Stimulated activated CD4-positive, alpha-beta T cell treated with anti-CD3 and anti-CD28 coated beads, Interleukin-2, amount 100 ng/mL, for 48 hours (primary cell): ENCODE measurements around the gene RMC1.
A peak's percentile ranks its signal among the peaks of the same experiment; 100 is the strongest.
"Not testable (repeated sequence)": the region's sequence is repeated elsewhere in the genome, so short reads cannot be mapped to it uniquely, and the experiment has no call there.

Experiments used
- DNase-seq, 2 donors: peaks; one replicate each; pipeline ENCODE4 v3.0.0-alpha.2; 2020

RMC1 gene

DNA sequence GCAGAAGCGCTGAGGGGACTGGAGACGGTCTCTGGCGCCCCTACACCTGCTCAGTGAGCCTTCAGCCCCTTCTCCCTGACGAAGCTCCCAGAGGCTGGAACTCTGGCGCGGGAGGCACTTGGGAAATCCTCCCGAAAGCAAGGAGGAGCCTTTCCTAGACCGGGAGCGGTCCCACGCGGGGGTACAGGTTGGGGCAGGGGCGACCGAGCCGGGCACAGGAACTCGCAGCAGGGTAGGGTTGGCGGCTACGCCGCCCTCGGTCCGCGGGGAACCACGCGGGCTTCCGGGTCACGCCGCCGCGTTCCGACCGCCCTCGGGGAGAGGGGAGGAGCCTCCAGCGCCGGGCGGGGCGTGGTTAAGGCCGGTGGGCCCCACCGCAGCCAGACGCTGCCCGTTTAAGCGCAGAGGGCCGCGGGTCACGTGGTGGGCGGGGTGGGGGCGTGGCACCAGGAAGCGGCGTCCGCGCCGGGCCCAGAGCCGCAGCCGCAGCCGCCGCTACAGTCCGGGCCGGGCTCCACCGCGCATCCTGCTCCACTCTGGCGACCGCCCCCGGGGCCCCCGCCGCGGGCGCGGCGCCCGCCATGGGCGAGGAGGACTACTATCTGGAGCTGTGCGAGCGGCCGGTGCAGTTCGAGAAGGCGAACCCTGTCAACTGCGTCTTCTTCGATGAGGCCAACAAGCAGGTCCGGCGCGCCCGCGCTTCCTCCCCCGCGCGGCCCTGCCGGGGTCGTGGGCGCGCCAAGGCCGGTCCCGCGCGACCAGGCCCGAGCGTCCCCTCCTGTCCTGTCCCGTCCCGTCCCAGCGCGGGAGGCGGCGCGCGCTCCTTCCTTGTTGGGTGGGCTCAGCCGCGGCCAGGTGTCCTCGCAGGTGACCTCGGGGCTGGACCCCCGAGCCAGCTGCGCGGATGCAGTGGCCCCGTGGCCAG, at the start of gene RMC1:
Gene RMC1, plus strand, starts transcription at position 474 of the 925 bp plus-strand sequence. Its CDS starts 108 bp downstream, at position 582.
- DNase-seq, result peak; percentile 99

DNA sequence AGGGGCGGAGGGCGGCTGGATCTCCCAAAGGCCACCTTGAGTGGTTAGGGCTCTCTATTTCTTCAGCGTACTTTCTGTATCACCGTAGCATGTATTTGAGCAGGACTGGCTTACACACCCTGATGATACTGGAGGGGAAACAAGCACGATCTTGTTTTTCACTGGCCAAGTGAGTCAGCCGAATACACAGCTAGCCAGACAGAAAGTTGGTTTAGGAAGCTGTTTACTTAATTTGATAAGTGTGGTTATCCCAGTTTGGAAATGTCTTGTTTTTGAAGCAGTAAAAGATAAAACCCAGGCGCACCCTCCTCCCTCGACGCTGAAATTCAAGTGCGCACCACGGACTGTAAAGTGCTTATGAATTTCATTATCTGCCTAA, 49.6 kb upstream of the RMC1 start:
- DNase-seq, result no peak

DNA sequence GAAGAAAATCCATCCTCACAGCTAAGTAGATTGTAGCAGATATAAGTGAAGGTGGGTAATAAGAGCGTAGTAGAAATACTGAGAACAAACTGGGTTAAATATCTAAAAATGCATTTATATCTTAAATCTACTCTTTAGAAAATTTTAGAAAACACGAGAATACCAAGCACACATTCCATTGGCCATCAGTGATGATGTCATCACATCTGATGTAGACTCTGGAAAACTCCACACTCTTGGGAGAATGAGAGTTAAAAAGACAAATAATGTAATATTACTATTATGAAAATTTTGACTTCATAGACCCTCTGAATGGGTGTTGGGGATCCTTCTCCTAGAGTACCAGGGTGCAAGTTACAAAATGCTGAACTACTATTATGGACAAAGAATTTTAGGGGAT, 46.5 kb upstream of the RMC1 start:
- DNase-seq, result no peak

DNA sequence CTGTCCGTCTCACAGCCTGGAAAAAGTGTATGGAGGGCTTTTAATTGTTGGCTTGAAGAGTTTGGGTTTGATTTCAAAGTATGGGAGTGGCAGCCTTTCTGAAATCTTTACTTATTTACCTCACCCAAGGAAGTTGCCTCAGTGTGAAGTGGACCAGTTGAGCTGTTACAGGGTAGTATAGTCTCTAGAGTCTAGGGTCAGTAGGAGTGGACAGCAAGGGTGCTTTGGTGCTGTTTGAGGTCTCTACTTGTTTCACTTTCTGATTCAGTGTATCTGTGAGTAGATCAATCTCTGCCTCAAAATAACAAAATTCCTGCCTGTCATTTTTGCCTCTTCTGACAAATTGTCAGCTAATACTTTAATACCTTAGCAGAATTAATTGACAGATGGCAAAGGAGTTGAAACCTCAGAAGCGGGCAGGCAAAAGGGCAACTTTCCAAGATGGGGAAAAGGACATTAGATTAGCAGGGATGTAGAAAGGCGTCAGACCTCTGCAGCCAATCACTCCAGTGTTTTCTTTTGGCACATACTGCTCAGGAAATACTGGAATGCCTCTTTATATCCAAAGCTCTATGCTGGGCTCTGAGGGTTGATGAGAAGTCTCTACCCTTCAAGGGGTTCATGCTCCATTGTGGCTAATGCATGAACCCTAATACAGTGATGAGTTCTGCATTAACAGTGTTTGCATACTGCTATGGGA, 44.3 kb upstream of the RMC1 start:
- DNase-seq, result no peak

DNA sequence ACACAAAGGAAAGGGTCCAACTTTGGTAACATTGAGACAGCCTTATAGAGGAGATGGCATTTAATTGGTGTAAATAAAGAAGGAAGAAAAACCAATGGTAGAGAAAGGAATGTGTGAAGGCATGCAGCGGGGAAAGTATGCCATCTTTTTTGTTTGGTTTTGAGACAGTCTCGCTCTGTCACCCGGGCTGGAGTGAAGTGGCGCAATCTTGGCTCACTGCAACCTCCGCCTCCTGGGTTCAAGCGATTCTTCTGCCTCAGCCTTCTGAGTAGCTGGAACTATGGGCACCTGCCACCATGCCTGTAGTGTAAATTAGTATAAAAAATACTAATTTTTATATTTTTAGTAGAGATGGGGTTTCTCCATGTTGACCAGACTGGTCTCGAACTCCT, 43.8 kb upstream of the RMC1 start:
- no peak for DNase-seq

DNA sequence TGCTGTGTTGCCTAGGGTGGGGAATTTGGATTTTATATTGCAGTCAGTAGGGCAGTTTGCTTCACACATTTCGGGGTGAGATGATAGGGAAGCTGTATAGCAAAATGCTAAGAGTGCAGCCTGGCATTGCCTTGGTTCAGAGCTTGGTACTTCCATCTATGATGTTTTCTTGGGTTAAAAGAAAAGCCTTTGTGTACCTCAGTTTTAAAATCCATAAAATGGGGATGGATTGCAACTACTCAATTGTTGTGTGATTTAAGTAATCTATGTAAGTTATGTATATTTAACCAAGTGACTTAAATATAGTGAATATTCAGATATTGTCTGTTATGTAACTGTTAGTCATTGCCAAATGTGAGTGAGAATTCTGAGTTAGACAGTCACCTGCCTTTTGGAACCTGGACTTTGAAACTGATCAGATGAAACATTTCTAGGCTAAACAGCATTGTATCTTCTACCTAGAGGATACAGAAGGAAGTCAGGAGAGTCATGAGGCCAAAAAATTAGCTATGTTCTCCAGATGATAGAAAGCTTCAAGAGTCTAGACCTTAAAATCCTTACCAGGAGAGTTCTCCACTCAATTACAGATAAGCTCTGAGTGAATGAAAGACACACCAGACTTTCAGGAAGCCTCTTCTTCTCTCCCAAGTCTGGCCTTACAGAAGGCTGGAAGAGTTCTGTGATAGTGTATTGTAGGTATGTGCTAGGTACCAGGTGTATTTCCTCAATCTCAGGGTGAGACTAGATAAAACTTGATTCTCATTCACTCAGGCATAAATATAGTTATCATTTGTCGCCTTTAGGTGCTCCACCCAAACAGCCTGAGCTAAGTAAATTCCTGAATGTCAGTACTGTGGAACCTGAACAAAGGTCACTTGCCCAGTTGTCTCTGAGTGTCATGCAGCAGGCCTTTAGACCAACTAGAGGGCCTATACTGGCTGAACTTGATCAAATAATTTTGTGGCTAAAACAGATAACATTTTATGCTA, 42.7 kb upstream of the RMC1 start:
- DNase-seq, result no peak

DNA sequence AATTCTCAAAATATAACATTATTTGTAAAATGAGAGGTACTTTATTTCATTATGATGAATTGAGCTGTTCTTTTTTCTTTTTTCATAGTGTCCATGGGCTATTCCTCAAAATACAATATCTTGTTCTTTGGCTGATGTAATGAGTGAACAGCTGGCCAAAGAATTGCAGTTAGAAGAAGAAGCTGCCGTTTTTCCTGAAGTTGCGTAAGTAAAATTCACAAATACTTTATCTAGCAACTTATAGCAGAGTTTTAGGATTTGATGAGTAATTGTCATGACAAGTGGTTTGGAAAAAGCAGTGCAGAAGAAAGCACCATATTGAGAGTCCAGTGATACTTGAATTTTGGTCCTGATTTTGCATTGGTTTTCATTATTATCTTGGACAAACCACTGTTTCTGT, 40.4 kb upstream of the RMC1 start:
- DNase-seq, result no peak

DNA sequence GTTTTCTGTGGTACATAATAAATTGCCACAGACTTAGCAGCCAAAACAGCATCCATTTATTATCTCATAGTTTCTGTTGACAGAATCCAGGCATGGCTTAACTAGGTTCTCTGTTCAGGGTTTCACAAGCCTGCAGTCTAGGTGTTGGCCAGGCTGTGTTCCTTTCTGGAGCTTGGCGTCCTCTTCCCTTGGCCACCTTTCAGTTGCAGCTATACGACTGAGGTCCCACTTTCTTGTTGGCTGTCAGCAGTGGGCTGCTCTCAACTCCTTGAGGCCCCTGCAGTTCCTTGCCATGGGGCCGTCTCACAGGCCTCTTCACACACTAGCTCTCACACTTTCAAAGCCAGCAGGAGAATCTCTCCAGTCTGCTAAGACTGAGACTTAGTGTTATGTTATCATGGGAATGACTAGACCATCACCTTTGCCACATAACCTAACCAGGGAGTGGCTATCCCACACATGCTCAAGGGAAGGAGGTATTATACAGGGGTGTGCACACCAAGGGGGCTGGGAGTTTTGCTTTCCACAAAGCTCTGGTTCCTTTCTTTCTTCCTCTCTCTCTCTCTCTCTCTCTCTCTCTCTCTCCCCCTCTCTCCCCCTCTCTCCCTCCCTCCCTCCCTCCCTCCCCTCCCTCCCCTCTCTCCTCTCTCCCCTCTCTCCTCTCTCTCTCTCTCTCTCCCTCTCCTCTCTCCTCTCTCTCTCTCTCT, 34.4 kb upstream of the RMC1 start:
- DNase-seq, result no peak

DNA sequence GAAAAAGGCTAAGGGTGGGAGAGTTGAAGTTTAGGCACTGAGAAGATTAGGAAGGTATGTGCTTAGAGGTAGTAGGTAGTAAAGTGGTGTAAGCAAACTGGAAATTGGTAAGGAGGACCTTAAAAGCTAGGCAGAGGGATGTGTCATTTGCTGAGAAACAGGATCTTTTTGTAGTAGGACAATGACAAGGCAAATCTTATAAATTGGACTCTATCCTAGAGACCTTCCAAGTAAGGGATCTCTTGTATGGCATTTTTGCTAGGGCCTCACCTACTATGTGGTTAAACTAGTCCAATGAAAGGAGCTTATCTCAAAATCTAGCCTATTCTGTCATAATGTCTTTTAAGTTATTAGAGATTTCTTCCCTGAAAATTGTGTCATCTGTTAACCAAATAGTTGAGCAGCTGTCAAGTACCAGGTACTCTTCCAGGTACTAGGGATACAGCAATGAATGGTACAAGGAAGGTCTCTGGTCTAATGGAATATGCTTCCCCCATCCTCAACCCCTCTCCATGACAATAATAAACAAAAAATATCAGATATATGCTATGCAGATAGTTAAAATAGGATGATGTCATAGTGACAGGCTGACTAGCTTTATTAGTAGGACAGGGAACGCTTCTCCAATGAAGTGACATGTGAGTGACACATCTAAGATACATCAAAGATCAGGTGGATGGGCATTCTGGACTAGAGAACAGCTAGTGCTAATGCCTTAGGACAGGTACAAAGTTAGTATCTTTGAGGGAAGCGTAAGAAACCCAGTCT, 32.5 kb upstream of the RMC1 start:
- DNase-seq, result no peak

DNA sequence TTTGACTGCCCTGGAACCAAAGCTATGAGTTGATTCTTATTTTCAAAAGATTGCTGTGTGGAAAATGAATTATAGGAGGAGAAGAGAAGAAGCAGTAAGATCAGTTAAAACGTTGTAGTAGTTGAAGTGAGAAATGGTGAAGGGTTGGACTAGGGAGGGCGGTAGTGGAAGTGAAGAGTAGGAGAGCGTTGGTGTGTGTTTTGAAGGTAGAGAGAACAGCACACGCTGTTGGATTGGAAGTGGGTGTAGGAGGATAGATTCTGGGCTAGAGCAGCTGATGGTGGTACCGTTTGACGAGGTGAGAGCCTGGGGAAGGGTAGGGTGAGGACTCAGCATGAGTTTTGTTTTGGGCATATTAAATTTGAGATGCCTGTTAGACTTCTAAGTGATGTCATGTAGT, 31.8 kb upstream of the RMC1 start:
- DNase-seq, result no peak

DNA sequence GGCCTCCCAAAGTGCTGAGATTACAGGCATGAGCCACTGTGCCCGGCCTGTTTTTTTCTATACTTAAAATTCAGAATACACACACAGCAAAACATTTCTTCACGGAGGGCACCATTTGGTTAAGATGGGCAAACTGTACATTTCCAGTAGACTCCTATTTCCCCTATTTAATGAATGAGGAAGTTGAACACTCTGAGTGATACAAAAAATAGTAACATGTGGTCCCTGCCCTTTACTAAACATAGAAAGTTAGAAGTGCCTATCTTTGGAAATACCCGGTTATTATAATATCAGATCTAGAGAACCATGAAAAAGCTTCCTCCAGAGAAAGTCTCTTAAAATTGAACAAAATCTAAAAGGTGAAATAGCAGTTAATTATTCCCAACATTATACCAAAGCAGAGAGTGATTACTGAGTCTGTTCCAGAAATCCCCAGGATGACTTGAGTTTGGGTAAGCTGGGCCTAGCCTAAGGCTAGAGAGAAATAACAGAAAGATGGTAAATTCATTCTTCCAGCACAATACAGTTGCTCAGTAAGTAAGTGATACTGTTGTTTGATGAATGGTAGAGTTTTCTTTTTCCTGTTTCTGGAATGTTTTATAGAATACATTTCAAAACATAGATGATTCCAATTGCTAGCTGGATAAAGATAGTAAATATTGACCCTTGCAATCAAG, 23.3 kb upstream of the RMC1 start:
- no peak for DNase-seq

DNA sequence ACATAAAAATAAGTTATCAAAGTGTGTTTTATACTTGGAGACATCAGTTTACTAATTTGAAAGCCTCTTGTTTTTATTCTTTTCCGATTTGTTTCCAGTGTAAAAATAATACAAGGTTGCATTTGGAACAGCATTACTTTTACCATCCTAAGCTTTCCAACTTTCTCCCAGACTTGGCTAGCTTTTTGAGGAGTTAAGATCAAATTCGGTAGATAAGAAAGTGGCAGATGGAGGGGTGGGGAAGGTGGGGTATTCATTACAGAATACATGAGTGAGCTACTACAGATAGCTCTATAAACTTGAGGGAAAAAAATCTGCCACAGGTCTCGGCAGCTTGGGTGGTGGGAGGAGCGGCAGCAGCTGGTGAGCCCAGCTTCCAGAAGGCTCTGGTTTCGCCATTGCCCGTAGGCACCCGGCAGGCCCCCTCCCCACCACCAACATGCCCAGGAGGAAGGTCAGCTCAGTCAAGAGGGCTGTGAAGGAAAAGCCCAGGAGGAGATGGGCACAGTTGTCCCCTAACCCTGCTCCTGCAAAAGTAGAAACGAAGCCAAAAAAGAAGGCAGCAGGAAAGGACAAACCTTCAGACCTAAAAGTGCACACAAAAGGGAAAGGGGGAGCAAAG, 18.6 kb upstream of the RMC1 start:
- DNase-seq, result no peak

DNA sequence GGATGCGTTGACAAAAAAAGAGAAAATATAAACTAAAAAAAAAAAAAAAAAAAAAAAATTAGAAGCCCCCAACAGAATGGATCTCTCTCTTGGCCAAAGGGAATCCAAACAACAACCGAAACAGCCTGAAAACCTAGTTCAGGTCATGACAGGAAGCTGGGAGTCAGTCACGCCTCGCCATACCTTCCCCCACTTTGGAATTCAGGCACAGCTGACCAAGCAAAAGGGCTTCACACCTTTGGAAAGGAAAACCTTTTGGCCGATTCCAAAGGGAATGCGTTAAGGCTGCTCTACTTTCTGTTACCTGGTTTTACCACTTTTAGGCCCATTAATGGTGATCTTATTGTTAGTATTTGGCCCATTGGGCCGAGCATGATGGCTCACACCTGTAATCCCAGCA, 17.9 kb upstream of the RMC1 start:
- DNase-seq, result no peak

DNA sequence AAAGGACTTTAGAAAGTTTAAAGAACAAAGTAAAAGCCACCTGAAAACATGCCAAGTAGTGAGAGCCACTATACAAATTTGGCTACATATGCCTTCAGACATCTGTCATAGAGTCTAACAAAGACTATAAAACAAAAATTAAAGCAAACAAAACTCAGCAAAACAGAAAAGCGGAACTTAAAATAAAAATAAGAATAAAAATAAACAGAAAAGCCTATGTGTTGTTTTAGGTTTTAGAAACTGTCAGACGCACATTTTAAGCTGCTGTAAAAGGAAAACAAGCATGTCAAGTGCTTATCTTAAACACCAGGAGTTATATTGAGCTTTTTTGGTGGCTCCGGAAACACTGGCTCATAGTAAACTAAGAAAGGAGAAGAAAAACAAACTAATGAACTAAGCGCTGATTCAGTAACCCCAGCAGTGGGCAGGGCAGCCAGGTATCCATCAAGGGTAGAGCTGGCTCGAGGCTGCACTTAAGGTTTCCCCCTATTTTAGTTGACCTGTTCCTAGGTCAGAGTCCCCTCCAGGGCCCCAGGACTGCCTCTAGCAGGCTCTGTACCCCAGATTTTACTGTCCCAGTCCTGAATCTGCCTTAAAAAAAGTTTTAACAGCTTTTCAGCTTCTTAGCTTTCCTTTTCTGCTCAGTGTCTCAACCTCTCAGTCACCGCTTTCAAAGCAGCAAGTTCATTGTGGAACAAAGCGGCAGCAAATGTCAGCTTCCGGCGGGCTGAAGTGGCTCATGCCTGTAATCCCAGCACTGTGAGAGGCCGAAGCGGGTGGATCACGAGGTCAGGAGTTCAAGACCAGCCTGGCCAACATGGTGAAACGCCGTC, 15.4 kb upstream of the RMC1 start:
- peak in 1 of 2 donors; percentile 19 for DNase-seq

DNA sequence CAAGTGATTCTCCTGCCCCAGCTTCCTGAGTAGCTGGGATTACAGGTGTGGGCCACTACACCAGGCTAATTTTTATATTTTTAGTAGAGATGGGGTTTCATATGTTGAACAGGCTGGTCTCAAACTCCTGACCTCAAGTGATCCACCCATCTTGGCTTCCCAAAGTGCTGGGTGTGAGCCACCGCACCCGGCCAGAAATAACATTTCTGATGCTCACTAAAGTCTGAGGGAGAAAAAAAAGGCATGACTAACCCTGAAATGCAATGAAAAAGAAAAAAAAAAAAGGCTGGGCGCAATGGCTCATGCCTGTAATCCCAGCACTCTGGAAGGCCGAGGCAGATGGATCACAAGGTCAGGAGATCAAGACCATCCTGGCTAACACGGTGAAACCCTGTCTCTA, 13.7 kb upstream of the RMC1 start:
- DNase-seq, result not testable (repeated sequence)

DNA sequence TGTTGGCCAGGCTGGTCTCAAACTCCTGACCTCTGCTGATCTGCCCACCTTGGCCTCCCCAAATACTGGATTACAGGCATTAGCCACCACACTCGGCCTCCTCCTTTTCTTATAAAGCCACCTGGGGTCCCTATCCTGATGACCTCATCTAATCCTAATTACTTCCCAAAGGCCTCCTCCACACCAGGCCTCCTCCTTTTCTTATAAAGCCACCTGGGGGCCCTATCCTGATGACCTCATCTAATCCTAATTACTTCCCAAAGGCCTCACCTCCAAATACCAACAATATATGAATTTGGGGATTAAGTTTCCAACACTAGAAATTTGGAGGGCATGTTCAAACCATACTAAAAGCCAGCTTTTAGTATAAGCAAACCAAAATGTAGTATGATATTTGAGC, 9.7 kb upstream of the RMC1 start:
- DNase-seq, result no peak

DNA sequence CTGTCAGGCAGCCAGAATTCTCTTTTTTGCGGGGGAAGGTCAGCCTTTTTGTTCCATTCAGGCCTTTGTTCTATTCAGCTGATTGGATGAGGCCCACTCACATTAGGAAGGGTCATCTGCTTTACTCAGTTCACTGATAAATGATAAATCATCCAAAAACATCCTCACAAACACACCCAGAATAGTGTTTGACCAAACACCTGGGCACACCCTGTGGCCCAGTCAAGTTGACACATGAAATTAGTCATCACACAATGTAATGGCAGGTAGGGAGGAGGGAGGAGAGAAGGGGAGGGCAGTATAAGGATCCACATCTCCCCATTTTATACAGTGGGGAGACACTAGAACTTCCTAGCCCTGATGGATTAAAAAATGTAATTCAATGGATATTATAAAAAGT, 8.3 kb upstream of the RMC1 start:
- DNase-seq, result no peak

DNA sequence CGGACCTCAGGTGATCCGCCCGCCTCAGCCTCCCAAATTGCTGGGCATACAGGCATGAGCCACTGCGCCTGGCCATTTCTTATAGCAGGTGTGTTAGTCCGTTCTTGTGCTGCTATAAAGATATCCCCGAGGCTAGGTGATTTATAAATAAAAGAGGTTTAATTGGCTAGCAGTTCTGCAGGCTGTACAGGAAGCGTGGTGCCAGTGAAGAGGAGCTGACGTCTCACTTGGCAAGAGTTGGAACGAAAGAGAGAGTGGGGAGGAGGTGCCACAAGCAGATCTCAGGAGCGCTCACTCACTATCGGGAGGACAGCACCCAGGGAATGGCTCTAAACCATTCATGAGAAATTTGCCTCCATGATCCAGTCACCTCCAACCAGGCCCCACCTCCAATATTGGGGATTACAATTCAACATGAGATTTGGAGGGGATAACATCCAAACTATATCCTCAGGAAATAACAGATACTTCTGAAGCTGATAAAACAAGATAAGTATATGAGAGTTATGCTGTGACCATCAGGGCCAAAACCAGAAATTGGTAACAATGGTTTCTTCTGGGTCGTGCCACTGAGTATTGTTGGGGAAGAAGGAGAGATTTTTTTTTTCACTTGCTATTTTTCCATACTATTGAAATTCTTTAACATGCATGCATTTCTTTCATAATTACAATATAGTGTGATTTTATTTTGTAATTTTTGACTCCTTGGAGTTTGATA, 7.4 kb upstream of the RMC1 start:
- no peak for DNase-seq

DNA sequence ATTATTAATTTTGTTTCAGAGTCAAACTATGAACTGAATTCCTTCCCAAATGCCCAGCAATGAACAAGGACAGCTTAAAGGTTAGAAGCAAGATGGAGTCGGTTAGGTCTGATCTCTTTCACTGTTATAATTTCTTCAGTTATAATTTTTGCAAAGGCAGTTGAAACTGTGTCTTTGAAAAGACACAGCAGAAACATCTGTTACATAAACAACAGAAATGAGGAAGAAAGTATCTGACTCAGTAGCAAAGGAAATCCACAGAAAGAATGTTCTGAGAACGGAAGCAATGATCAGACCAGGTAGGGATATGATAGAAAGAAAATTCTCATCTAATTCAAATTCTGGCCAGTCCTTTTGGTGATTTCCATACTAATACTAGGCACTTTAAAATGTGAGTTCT, 5.2 kb upstream of the RMC1 start:
- no peak for DNase-seq
